ENCODE results near the gene PCDHGA6. TPM values are rescaled to one million over a fixed set of nuclear protein-coding genes. Genes with fewer than 3 reads are reported as not detected.
"Not testable (repeated sequence)": the region's sequence is repeated elsewhere in the genome, so short reads cannot be mapped to it uniquely, and the experiment has no call there.

PCDHGA6 gene
- under 1 TPM; 0.08 to 0.11 TPM for total RNA-seq

DNA sequence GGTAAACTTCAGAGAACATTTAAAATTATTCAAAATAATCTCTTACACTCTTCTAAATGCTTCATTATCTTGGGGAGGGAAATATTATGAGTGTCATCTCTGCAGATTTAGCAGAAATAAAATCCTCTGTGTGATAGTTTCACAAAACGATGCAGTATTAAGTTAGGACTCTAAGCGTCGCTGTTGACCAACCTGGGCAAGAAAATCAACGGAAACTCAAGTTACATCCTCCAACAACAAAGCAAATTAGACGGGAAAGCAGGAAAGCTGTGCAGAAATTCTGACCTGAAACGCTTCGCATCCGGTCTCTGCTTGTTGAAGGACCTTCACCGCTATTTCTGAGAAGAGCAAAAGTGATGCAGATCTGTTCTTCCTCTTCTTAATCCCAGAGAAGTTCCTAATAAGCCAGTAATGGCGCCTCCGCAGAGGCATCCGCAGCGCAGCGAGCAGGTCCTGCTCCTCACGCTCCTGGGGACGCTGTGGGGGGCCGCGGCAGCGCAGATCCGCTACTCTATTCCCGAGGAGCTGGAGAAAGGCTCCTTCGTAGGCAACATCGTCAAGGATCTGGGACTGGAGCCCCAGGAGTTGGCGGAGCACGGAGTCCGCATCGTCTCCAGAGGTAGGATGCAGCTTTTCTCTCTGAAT is at the start of gene PCDHGA6:
Gene PCDHGA6, plus strand, starts transcription at position 219 of the 645 bp plus-strand sequence. Its CDS starts 193 bp downstream, at position 412.
- Mint-ChIP-seq H3K4me1 (ENCODE audit: low read depth) (peaks cover 8% of the 10 kb centered on the region), H3K27me3 (ENCODE audit: low read depth) (peaks cover 38% of the 10 kb centered on the region), H3K9me3 (ENCODE audit: insufficient read depth) (peaks cover 18% of the 10 kb centered on the region), H3K36me3 (ENCODE audit: low read depth) (peaks cover 9% of the 10 kb centered on the region), H3K4me3 (peak within 1 kb of the TSS; percentile 2), H3K27ac (no peak within 1 kb of the TSS)
- ChIA-PET CTCF (interaction anchor here (1.2 to 1.7 kb wide), 4 partner anchors 10 to 190 kb away, joined by 3 to 5 read pairs (median 4); partner anchors contain the start of gene PCDHGB5), POLR2A (no interaction called here)
- DNase-seq, result no peak
- no peak for ATAC-seq

DNA sequence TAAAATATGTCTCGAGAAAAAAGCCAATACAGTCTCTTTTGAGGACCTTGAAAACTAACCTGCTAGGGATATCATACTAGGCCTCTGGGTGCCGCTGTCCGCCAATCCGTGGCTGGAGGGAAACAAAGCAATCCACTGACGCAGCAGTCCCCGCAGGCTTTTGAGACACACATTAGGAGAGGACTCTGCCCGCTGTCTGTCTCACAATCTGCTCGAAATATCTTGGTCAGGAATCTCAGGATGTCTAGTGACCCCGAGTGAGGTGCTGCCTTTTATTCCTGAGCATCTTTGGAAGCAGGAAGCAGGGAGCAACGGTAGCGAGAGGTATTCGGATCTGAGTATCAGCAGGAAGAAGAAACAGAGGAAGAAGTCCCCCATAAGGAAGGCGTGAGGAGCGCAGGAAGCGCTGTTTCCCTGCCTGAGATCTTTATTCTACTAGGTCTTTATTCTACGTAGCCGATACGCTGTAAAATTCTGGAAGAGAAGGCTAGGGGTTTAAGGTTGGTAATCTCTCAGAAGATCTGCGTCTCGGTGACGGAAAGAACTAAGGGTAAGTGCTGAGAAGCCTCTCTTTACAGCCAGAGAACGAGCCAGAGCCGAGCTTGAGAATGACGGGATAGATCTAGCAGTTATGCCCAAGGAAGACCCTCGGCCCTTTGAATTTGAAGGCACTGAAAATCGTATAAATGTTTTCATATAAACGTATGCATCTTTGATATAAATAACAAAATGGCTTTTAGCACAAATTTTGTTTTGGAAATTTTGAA is 47.4 kb upstream of the PCDHGA6 start:
- ATAC-seq, result peak; percentile 93
- ChIA-PET POLR2A (interaction anchor here (0.6 kb wide), 1 partner anchor 9 kb away, joined by 3 read pairs; no protein-coding TSS in a partner anchor), CTCF (interaction anchor here (0.9 to 1.7 kb wide), 4 partner anchors 16 to 238 kb away, joined by 3 to 4 read pairs (median 4); partner anchors contain the start of gene PCDHGA4)
- Mint-ChIP-seq H3K4me1 (ENCODE audit: low read depth) (peaks cover 12% of the 10 kb centered on the region), H3K27ac (no peak overlapping the region), H3K9me3 (ENCODE audit: insufficient read depth) (peaks cover 25% of the 10 kb centered on the region), H3K27me3 (ENCODE audit: low read depth) (peaks cover 18% of the 10 kb centered on the region), H3K4me3 (peak overlapping the region; percentile 80), H3K36me3 (ENCODE audit: low read depth) (peaks cover 9% of the 10 kb centered on the region)
- DNase-seq, result peak; percentile 78

- ChIA-PET POLR2A (interaction anchor here (2.3 kb wide), 1 partner anchor 8 kb away, joined by 14 read pairs; the partner anchor contains the start of gene TAF7), CTCF (interaction anchor here (1.3 to 3.4 kb wide), 2 partner anchors 7 to 10 kb away, joined by 6 to 29 read pairs; partner anchors contain the start of genes PCDHGA2 and TAF7)
- ATAC-seq (no peak), DNase-seq (no peak)
- no peak overlapping the region for H3K27ac Mint-ChIP-seq
- H3K36me3 Mint-ChIP-seq (ENCODE audit: low read depth), result peaks cover 5% of the 10 kb centered on the region
- peaks cover 15% of the 10 kb centered on the region for H3K9me3 Mint-ChIP-seq (ENCODE audit: insufficient read depth)
- H3K4me3 Mint-ChIP-seq, result no peak overlapping the region
- H3K4me1 Mint-ChIP-seq (ENCODE audit: low read depth), result peaks cover 5% of the 10 kb centered on the region
- H3K27me3 Mint-ChIP-seq (ENCODE audit: low read depth), result peaks cover 23% of the 10 kb centered on the region
Measured at GRCh38 chr5:141328231-141328630, 45.5 kb upstream of the PCDHGA6 start.

- Mint-ChIP-seq H3K36me3 (ENCODE audit: low read depth) (peaks cover 7% of the 10 kb centered on the region), H3K27me3 (ENCODE audit: low read depth) (peaks cover 31% of the 10 kb centered on the region), H3K9me3 (ENCODE audit: insufficient read depth) (peaks cover 13% of the 10 kb centered on the region), H3K4me1 (ENCODE audit: low read depth) (peaks cover 5% of the 10 kb centered on the region), H3K27ac (no peak within 1 kb of the TSS), H3K4me3 (no peak within 1 kb of the TSS)
- ChIA-PET POLR2A (interaction anchor here (0.8 to 2.3 kb wide), 3 partner anchors 10 kb away, joined by 3 to 14 read pairs (median 6); partner anchors contain the start of gene TAF7), CTCF (interaction anchor here (0.8 to 3.4 kb wide), 11 partner anchors 10 to 238 kb away, joined by 3 to 29 read pairs (median 3); partner anchors contain the start of genes PCDHB9, PCDHGA10, PCDHGB3 and TAF7)
- peak; percentile 43 for DNase-seq
- no peak for ATAC-seq
Measured at GRCh38 chr5:141330299-141331080, 43.2 kb upstream of the PCDHGA6 start, which contains the start of gene PCDHGA1. Gene PCDHGA1 (plus strand): TSS chr5:141330514.

GRCh38 chr5:141332571-141332970 is 41.1 kb upstream of the PCDHGA6 start:
- ATAC-seq; H3K4me3 Mint-ChIP-seq; H3K27ac Mint-ChIP-seq; POLR2A ChIA-PET; H3K4me1 Mint-ChIP-seq (ENCODE audit: low read depth); H3K36me3 Mint-ChIP-seq (ENCODE audit: low read depth); DNase-seq: not testable (repeated sequence)
- CTCF ChIA-PET, result interaction anchor here (1.3 to 1.7 kb wide), 3 partner anchors 10 to 23 kb away, joined by 4 read pairs; partner anchors contain the start of gene TAF7
- Mint-ChIP-seq H3K27me3 (ENCODE audit: low read depth) (peaks cover 39% of the 10 kb centered on the region), H3K9me3 (ENCODE audit: insufficient read depth) (peaks cover 13% of the 10 kb centered on the region)

GRCh38 chr5:141338538-141339306 is 35.0 kb upstream of the PCDHGA6 start, which contains the start of gene PCDHGA2:
Gene PCDHGA2 (plus strand): TSS chr5:141338760.
- CTCF ChIA-PET, result interaction anchor here (0.8 to 2.8 kb wide), 10 partner anchors 9 to 253 kb away, joined by 3 to 12 read pairs (median 5); partner anchors contain the start of gene TAF7
- no peak within 1 kb of the TSS for H3K27ac Mint-ChIP-seq
- DNase-seq (no peak), ATAC-seq (no peak)
- no peak within 1 kb of the TSS for H3K4me3 Mint-ChIP-seq
- H3K9me3 Mint-ChIP-seq (ENCODE audit: insufficient read depth), result peaks cover 5% of the 10 kb centered on the region
- POLR2A ChIA-PET, result no interaction called here
- H3K4me1 Mint-ChIP-seq (ENCODE audit: low read depth), result no peaks in the 10 kb centered on the region
- peaks cover 7% of the 10 kb centered on the region for H3K36me3 Mint-ChIP-seq (ENCODE audit: low read depth)
- H3K27me3 Mint-ChIP-seq (ENCODE audit: low read depth), result peaks cover 41% of the 10 kb centered on the region

- H3K4me1 Mint-ChIP-seq (ENCODE audit: low read depth); CTCF ChIA-PET; POLR2A ChIA-PET; H3K27ac Mint-ChIP-seq; ATAC-seq; DNase-seq; H3K4me3 Mint-ChIP-seq: not testable (repeated sequence)
- H3K27me3 Mint-ChIP-seq (ENCODE audit: low read depth), result peaks cover 33% of the 10 kb centered on the region
- H3K9me3 Mint-ChIP-seq (ENCODE audit: insufficient read depth), result peaks cover 11% of the 10 kb centered on the region
- peaks cover 10% of the 10 kb centered on the region for H3K36me3 Mint-ChIP-seq (ENCODE audit: low read depth)
Measured at GRCh38 chr5:141340781-141341354, 32.8 kb upstream of the PCDHGA6 start.

GRCh38 chr5:141342773-141343172 is 30.9 kb upstream of the PCDHGA6 start:
- Mint-ChIP-seq H3K36me3 (ENCODE audit: low read depth) (peaks cover 10% of the 10 kb centered on the region), H3K9me3 (ENCODE audit: insufficient read depth) (peaks cover 11% of the 10 kb centered on the region), H3K4me3 (no peak overlapping the region), H3K4me1 (ENCODE audit: low read depth) (no peaks in the 10 kb centered on the region), H3K27ac (no peak overlapping the region), H3K27me3 (ENCODE audit: low read depth) (peaks cover 22% of the 10 kb centered on the region)
- ATAC-seq, result no peak
- ChIA-PET CTCF (interaction anchor here (0.7 to 3.4 kb wide), 8 partner anchors 10 to 181 kb away, joined by 3 to 33 read pairs (median 4); partner anchors contain the start of genes PCDHGA5, PCDHGB5 and TAF7), POLR2A (no interaction called here)
- no peak for DNase-seq

DNA sequence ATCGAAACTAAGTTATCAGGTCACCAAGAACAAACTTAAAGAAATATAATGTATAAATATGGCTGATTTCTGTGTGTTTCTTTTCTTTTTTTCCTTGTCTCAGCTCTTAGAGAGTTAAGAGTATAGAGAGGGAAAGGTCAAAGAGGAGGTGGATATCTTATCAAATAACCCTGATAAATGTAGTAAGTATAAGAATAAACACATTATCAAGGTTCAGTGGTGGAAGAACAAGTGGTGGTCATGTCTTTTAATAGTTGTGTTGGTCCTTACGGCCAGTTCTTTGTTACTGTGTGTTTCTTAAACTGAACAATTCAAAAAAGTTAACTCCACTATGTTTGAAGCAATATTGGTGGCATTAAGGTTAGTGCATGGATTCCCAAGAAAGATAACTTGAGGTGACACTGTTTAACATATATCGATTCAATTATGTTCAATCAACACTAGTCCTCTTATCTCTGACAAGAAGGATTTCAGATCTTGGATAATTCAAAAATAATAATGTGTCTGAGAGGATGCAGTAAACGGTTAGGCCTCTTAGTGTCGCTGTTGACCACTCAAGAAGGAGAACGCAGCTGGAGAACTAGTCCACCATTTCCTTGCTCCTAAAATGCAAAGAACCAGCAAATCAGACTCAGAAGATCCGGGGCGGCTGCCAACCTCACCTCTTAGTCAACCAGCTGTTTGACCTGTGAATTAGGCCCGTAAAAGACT is 30.3 kb upstream of the PCDHGA6 start, which contains the start of gene PCDHGA3:
Gene PCDHGA3, plus strand, starts transcription at position 588 of the 711 bp plus-strand sequence. CDS start 205 bp downstream, outside the sequence.
- Mint-ChIP-seq H3K36me3 (ENCODE audit: low read depth) (peaks cover 10% of the 10 kb centered on the region), H3K27me3 (ENCODE audit: low read depth) (peaks cover 17% of the 10 kb centered on the region), H3K27ac (no peak within 1 kb of the TSS), H3K4me1 (ENCODE audit: low read depth) (no peaks in the 10 kb centered on the region), H3K4me3 (peak within 1 kb of the TSS; percentile 55), H3K9me3 (ENCODE audit: insufficient read depth) (peaks cover 11% of the 10 kb centered on the region)
- peak; percentile 47 for DNase-seq
- CTCF ChIA-PET, result interaction anchor here (0.7 to 3.4 kb wide), 10 partner anchors 8 to 180 kb away, joined by 3 to 33 read pairs (median 4); partner anchors contain the start of genes PCDHGA12, PCDHGB2, PCDHGB3 and PCDHGB5
- no peak for ATAC-seq
- POLR2A ChIA-PET, result no interaction called here
